GM12878 (cell line): ENCODE results near the gene COL9A1. TPM values are rescaled to one million over a fixed set of nuclear protein-coding genes. Genes with fewer than 3 reads are reported as not detected.

ENCODE experiments used
- ATAC-seq: fragments of 200-7000 bp; cut with Tn5 transposase; 3 replicates; pipeline ENCODE4 v1.9.1; 2020; ENCODE audit warnings: mild to moderate bottlenecking, moderate library complexity
- BruUV-seq: library from RNA; stranded (reverse); fragments of 400-500 nt; replicated peaks from 2 replicates; lab custom pipeline; 2021; lab: Mats Ljungman, UMichigan
- CTCF ChIA-PET: fragments of 300-600 bp; sonication (Branson Sonifier 250); formaldehyde crosslinking; extraction: SDS; loops from one replicate; lab custom pipeline; 2021; ENCODE audit warnings: inconsistent platforms; lab: Yijun Ruan, JAX
- POLR2A ChIA-PET: fragments of 350-600 bp; formaldehyde crosslinking; extraction: SDS; loops from one replicate; lab custom pipeline; 2021; ENCODE audit warnings: inconsistent platforms; lab: Charles Lee
- RAD21 ChIA-PET: fragments of 300-600 bp; sonication (Branson Sonifier 250); formaldehyde crosslinking; loops from one replicate; lab custom pipeline; 2023; ENCODE audit warnings: antibody characterized with exemption; ENCODE audit not compliant: unreplicated experiment; lab: Charles Lee
- SMC1A ChIA-PET: fragments of 300-600 bp; sonication (Branson Sonifier 250); formaldehyde crosslinking; loops from one replicate; lab custom pipeline; 2023; ENCODE audit not compliant: unreplicated experiment, uncharacterized antibody; lab: Charles Lee
- DNase-seq: peaks from one replicate; pipeline ENCODE4 v3.0.0-alpha.2; 2011; ENCODE audit warnings: low read depth, low spot score
- FAIRE-seq: peaks from 3 replicates; lab custom pipeline; 2011; peaks lifted over from hg19 to GRCh38; lab: Jason Lieb, UNC
- H2AFZ ChIP-seq: 2 replicates; pipeline ENCODE4 v1.6.0; 2011; ENCODE audit warnings: low read depth, low read length, control low read depth; ENCODE audit not compliant: control insufficient read depth
- H3K27ac ChIP-seq: 2 replicates; pipeline ENCODE4 v1.5.1; 2011; ENCODE audit warnings: control low read depth; ENCODE audit not compliant: control insufficient read depth, insufficient read depth
- H3K27me3 ChIP-seq, 2 experiments: replicated peaks in 1 of 2; 2 replicates each; pipeline versions ENCODE4 v1.6.0 to v1.6.1; 2011; ENCODE audit warnings: low read length in 1 of 2; ENCODE audit not compliant: control insufficient read depth in 2 of 2, insufficient read depth in 2 of 2
- H3K36me3 ChIP-seq, 2 experiments: 2 replicates each; pipeline ENCODE4 v1.5.1; 2011; ENCODE audit warnings: low read length in 1 of 2; ENCODE audit not compliant: control insufficient read depth in 2 of 2, insufficient read depth in 2 of 2
- H3K4me1 ChIP-seq: 2 replicates; pipeline ENCODE4 v1.6.1; 2011; ENCODE audit warnings: mild to moderate bottlenecking, low read length, moderate library complexity, mixed read lengths; ENCODE audit not compliant: control insufficient read depth, insufficient read depth
- H3K4me2 ChIP-seq: 2 replicates; pipeline ENCODE4 v1.6.0; 2011; ENCODE audit warnings: control low read depth; ENCODE audit not compliant: control insufficient read depth, insufficient read depth
- H3K4me3 ChIP-seq: fragments of 200-600 bp; sonication (generic); 2 replicates; pipeline ENCODE4 v1.5.1; 2016
- H3K79me2 ChIP-seq: 2 replicates; pipeline ENCODE4 v1.6.0; 2011; ENCODE audit warnings: low read length; ENCODE audit not compliant: control insufficient read depth, insufficient read depth
- H3K9ac ChIP-seq: 2 replicates; pipeline ENCODE4 v1.8.0; 2011; ENCODE audit warnings: low read length, control low read depth, mixed read lengths; ENCODE audit not compliant: control insufficient read depth, insufficient read depth
- H3K9me3 ChIP-seq: replicated peaks from 3 replicates; pipeline ENCODE4 v1.5.1; 2011; ENCODE audit warnings: mild to moderate bottlenecking, low read length; ENCODE audit not compliant: control insufficient read depth, insufficient read depth
- H4K20me1 ChIP-seq: 2 replicates; pipeline ENCODE4 v1.6.0; 2011; ENCODE audit not compliant: control insufficient read depth, insufficient read depth
- BCL11A ChIP-seq: IDR thresholded peaks from 2 replicates; pipeline ENCODE4 v1.6.1; 2011; ENCODE audit warnings: low read depth, low read length
- BMI1 ChIP-seq: fragments of 450-650 bp; IDR thresholded peaks from 2 replicates; pipeline ENCODE4 v1.6.1; 2016; ENCODE audit warnings: mild to moderate bottlenecking, moderate library complexity, borderline replicate concordance
- CUX1 ChIP-seq: IDR thresholded peaks from 2 replicates; pipeline ENCODE4 v1.6.1; 2012; ENCODE audit warnings: improper control_type of control experiment, low read depth, low read length; ENCODE audit not compliant: insufficient replicate concordance
- EGR1 ChIP-seq, 2 experiments: IDR thresholded peaks; 1 replicate in 1 of 2; 2 replicates in 1 of 2; pipeline ENCODE4 v1.6.1; 2011 to 2012; ENCODE audit warnings: low read depth in 2 of 2, low read length in 2 of 2, borderline replicate concordance in 1 of 2, mild to moderate bottlenecking in 1 of 2, moderate library complexity in 1 of 2
- ESRRA ChIP-seq: IDR thresholded peaks from 2 replicates; pipeline ENCODE4 v1.6.1; 2012; ENCODE audit warnings: mild to moderate bottlenecking, low read length, improper control_type of control experiment
- IKZF2 ChIP-seq, 2 experiments: fragments of 450-650 bp; IDR thresholded peaks; 2 replicates each; pipeline ENCODE4 v1.6.1; 2017; ENCODE audit warnings: mild to moderate bottlenecking in 2 of 2, moderate library complexity in 2 of 2
- KLF5 ChIP-seq: fragments of 450-650 bp; IDR thresholded peaks from 2 replicates; pipeline ENCODE4 v1.6.1; 2014; ENCODE audit warnings: mild to moderate bottlenecking; ENCODE audit not compliant: partially characterized antibody
- MTA3 ChIP-seq: IDR thresholded peaks from 2 replicates; pipeline ENCODE4 v1.6.1; 2012; ENCODE audit warnings: low read length, inconsistent platforms, borderline replicate concordance
- PAX5 ChIP-seq: IDR thresholded peaks from 2 replicates; pipeline ENCODE4 v1.6.1; 2011; ENCODE audit warnings: low read depth, low read length, borderline replicate concordance
- POU2F2 ChIP-seq: IDR thresholded peaks from 3 replicates; pipeline ENCODE4 v1.6.1; 2011; ENCODE audit warnings: low read depth, mild to moderate bottlenecking, low read length, borderline replicate concordance
- in situ Hi-C: fragments of 300-500 bp; cut with MboI; formaldehyde crosslinking; loops from 9 replicates; pipeline ENCODE4 v1.14.3; 2018; ENCODE audit warnings: mixed read lengths
- intact Hi-C: fragments of 100-400 bp; cut with micrococcal nuclease; formaldehyde crosslinking; loops from one replicate; pipeline ENCODE4 v1.14.2; 2022; ENCODE audit not compliant: unreplicated experiment
- polyA plus RNA-seq, 11 experiments: library from polyadenylated mRNA; depleted of rRNA in 4 of 11; unstranded in 6 of 11; stranded (reverse) in 5 of 11; fragments of >200 nt; fragmentation: Nextera tagmentation in 4 of 11; fragmentation: Illumina TruSeq in 1 of 11; extraction: Ambion mirVana in 4 of 11; extraction: Trizol in 1 of 11; gene quantifications; 1 replicate in 1 of 11; 2 replicates in 10 of 11; pipeline versions ENCODE4 v1.2.1 to v1.2.3, GENCODE V29; 2011 to 2016; ENCODE audit warnings: inconsistent platforms in 2 of 11, missing spikeins in 2 of 11, low read depth in 1 of 11
- total RNA-seq, 4 experiments: library from RNA; depleted of rRNA in 3 of 4; stranded (reverse); fragments of >200 nt in 3 of 4; fragmentation: Illumina TruSeq in 1 of 4; extraction: Trizol in 1 of 4; gene quantifications; 2 replicates each; pipeline versions ENCODE4 v1.2.1 to v1.2.3, GENCODE V29; 2013 to 2021
- TF ChIP-seq, protein P1 (sequence below): fragments of 450-650 bp; IDR thresholded peaks from 2 replicates; pipeline ENCODE4 v1.6.1; 2017; ENCODE audit warnings: mild to moderate bottlenecking, moderate library complexity
- TF ChIP-seq, protein P2 (sequence below): IDR thresholded peaks from 2 replicates; pipeline ENCODE4 v1.6.1; 2012; ENCODE audit warnings: low read depth, low read length, improper control_type of control experiment

COL9A1 gene
- total and polyA plus RNA-seq, 10 of the 15 experiments (the other 5 are each of a cell fraction or from before 2014, with no cell fraction given) = not detected

- no peaks in the 10 kb centered on the region for H4K20me1 ChIP-seq
- no peak overlapping the region for H3K9ac ChIP-seq
- intact Hi-C loops (no loop called here), in situ Hi-C loops (no loop called here)
- FAIRE-seq (no peak), DNase-seq (no peak), ATAC-seq (no peak)
- no peaks in the 10 kb centered on the region for H3K79me2 ChIP-seq
- no peaks in the 10 kb centered on the region for H3K36me3 ChIP-seq
- no peak overlapping the region for H3K4me2 ChIP-seq
- H3K4me3 ChIP-seq = no peak overlapping the region
- no peaks in the 10 kb centered on the region for H3K9me3 ChIP-seq
- no peak overlapping the region for H2AFZ ChIP-seq
- BruUV-seq = no TSS peak
- POLR2A ChIA-PET = no interaction called here
- RAD21 ChIA-PET = no interaction called here
- H3K4me1 ChIP-seq = no peaks in the 10 kb centered on the region
- CTCF ChIA-PET = interaction anchor here (1.1 to 1.8 kb wide), 2 partner anchors 12 to 29 kb away, joined by 4 to 6 read pairs; no protein-coding TSS in a partner anchor
- H3K27ac ChIP-seq = no peak overlapping the region
- no peaks in the 10 kb centered on the region; a peak in 1 of 4 replicates for H3K27me3 ChIP-seq
- SMC1A ChIA-PET = no interaction called here
- TF ChIP-seq IKZF2 (IDR thresholded peaks at IDR 0.05) = no peak
- no peak for TF ChIP-seq CUX1
- TF ChIP-seq PAX5 = no peak
- TF ChIP-seq MTA3 = no peak
- no peak for TF ChIP-seq BMI1
- TF ChIP-seq, protein P1, sequence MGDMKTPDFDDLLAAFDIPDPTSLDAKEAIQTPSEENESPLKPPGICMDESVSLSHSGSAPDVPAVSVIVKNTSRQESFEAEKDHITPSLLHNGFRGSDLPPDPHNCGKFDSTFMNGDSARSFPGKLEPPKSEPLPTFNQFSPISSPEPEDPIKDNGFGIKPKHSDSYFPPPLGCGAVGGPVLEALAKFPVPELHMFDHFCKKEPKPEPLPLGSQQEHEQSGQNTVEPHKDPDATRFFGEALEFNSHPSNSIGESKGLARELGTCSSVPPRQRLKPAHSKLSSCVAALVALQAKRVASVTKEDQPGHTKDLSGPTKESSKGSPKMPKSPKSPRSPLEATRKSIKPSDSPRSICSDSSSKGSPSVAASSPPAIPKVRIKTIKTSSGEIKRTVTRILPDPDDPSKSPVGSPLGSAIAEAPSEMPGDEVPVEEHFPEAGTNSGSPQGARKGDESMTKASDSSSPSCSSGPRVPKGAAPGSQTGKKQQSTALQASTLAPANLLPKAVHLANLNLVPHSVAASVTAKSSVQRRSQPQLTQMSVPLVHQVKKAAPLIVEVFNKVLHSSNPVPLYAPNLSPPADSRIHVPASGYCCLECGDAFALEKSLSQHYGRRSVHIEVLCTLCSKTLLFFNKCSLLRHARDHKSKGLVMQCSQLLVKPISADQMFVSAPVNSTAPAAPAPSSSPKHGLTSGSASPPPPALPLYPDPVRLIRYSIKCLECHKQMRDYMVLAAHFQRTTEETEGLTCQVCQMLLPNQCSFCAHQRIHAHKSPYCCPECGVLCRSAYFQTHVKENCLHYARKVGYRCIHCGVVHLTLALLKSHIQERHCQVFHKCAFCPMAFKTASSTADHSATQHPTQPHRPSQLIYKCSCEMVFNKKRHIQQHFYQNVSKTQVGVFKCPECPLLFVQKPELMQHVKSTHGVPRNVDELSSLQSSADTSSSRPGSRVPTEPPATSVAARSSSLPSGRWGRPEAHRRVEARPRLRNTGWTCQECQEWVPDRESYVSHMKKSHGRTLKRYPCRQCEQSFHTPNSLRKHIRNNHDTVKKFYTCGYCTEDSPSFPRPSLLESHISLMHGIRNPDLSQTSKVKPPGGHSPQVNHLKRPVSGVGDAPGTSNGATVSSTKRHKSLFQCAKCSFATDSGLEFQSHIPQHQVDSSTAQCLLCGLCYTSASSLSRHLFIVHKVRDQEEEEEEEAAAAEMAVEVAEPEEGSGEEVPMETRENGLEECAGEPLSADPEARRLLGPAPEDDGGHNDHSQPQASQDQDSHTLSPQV = no peak
- TF ChIP-seq POU2F2 = no peak
- no peak for TF ChIP-seq KLF5
- TF ChIP-seq ESRRA = no peak
- TF ChIP-seq BCL11A = no peak
- TF ChIP-seq EGR1 (IDR thresholded peaks at IDR 0.05; ENCODE audit: borderline replicate concordance in 1 of 2, low read depth in 2 of 2, low read length in 2 of 2) = no peak
- TF ChIP-seq, protein P2, sequence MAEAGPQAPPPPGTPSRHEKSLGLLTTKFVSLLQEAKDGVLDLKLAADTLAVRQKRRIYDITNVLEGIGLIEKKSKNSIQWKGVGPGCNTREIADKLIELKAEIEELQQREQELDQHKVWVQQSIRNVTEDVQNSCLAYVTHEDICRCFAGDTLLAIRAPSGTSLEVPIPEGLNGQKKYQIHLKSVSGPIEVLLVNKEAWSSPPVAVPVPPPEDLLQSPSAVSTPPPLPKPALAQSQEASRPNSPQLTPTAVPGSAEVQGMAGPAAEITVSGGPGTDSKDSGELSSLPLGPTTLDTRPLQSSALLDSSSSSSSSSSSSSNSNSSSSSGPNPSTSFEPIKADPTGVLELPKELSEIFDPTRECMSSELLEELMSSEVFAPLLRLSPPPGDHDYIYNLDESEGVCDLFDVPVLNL = no peak
These were observed 35.9 kb upstream of the COL9A1 start for GRCh38 chr6:70338775-70339174.
